Measurements from ENCODE around the gene TNFRSF11A.

Gene TNFRSF11A

DNA sequence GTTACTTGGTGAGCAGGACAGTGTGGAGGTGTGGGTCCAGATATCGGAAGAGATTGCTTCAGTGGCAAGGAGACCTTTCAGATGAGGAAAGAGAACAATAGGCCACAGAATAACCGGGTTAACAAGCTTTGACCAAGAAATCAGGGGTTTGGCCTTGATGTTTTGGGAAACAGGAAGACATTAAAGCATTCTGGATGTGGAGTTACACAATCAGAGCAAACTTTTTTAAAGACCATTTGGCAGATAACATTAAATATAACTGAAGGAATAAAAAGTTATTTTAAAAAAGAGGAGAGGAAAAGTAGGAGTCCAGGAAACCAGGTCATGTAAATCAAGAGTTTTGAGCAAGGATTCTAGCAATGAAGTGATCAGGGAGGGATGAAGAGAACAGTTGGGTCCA, 35.7 kb downstream of the TNFRSF11A start:
- TF ChIP-seq, protein P1, sequence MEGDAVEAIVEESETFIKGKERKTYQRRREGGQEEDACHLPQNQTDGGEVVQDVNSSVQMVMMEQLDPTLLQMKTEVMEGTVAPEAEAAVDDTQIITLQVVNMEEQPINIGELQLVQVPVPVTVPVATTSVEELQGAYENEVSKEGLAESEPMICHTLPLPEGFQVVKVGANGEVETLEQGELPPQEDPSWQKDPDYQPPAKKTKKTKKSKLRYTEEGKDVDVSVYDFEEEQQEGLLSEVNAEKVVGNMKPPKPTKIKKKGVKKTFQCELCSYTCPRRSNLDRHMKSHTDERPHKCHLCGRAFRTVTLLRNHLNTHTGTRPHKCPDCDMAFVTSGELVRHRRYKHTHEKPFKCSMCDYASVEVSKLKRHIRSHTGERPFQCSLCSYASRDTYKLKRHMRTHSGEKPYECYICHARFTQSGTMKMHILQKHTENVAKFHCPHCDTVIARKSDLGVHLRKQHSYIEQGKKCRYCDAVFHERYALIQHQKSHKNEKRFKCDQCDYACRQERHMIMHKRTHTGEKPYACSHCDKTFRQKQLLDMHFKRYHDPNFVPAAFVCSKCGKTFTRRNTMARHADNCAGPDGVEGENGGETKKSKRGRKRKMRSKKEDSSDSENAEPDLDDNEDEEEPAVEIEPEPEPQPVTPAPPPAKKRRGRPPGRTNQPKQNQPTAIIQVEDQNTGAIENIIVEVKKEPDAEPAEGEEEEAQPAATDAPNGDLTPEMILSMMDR (IDR thresholded peaks at IDR 0.05; ENCODE audit: borderline replicate concordance, insufficient read depth, low read depth, low read length) = no peak

DNA sequence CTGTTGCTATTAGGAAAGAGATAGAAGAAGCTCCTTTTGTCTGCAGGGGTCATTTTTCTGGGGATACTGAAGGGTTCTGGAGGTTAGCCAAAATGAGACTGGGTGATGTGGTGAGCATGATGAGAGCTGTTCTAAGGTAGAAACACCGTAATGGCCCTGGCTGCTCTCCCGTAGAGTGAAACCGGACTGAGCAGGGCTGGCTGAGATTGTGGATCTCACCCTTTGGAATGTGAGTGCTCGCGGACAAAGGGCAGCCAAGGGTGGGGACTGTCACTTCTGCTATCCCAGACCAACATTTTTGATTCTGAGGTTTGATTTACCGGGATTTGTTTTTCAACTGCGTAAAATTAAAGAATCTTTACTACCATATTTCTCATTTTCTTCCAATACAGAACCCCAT, 36.2 kb downstream of the TNFRSF11A start:
- no peak overlapping the region for H3K4me3 ChIP-seq (ENCODE audit: low read depth, low read length)
- TF ChIP-seq, protein P1 (IDR thresholded peaks at IDR 0.05; ENCODE audit: borderline replicate concordance, insufficient read depth, low read depth, low read length) = no peak

More for the DNA sequence above, 35.7 kb downstream of the TNFRSF11A start:
- no peak overlapping the region for H3K4me3 ChIP-seq (ENCODE audit: low read depth, low read length)

DNA sequence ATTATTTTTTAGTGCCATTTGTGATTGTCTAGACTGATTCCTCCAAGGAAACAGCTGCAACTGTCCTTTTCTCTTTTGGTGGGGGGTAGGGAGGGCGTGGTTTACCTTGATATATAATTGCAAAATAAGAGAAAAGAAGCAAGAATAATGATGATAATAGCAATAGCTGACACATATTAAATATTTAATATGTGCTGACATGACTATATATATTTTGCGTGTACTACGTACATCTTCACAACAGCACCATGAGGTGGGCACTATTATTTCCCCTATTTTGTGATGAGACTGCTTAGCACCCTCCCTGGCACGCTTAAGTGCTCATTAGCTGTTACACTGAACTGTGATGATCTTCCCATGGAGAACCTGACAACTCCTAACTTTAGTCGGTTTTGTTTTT, 39.4 kb downstream of the TNFRSF11A start:
- no peak overlapping the region for H3K4me3 ChIP-seq (ENCODE audit: low read depth, low read length)
- TF ChIP-seq, protein P1 (IDR thresholded peaks at IDR 0.05; ENCODE audit: borderline replicate concordance, insufficient read depth, low read depth, low read length) = no peak

DNA sequence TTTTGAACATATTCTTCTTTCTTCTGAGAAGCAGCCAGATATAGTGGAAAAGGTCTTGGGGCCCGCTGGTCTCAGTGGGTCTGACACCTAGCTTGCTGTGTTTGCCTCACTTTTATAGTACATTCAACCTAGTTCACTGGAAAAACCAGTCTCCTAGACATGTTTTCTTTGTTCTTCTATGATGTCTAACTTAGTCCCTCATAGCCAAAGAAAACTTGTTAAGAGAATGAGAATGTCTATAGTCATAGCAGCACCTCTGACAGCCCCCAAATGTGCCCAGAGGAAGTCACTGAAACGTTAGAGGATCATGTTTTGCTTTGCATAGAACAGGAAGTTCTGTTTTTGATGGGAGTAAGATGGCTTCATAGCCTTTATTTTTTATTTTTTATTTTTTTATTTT, 40.3 kb downstream of the TNFRSF11A start:
- no peak overlapping the region for H3K4me3 ChIP-seq (ENCODE audit: low read depth, low read length)

DNA sequence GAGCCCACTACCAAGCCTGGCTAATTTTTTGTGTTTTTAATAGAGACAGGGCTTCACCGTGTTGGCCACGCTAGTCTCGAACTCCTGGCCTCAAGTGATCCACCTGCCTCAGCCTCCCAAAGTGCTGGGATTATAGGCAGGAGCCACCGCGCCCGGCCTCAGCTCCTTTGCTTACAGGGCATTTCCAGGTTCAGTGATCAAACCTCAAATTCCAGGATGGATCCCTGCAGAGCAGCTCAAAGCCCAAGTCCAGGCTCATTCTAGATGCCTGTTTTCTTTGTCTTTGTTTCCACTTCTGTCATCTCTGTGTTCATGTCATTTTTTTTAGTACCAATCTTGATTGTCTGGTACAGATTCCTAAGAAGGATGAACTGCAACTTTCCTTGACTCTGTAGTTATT, 41.9 kb downstream of the TNFRSF11A start:
- TF ChIP-seq, protein P1 (IDR thresholded peaks at IDR 0.05; ENCODE audit: borderline replicate concordance, insufficient read depth, low read depth, low read length) = no peak
- H3K4me3 ChIP-seq (ENCODE audit: low read depth, low read length) = no peak overlapping the region

More for the DNA sequence above, 40.3 kb downstream of the TNFRSF11A start:
- TF ChIP-seq, protein P1 (IDR thresholded peaks at IDR 0.05; ENCODE audit: borderline replicate concordance, insufficient read depth, low read depth, low read length) = no peak

DNA sequence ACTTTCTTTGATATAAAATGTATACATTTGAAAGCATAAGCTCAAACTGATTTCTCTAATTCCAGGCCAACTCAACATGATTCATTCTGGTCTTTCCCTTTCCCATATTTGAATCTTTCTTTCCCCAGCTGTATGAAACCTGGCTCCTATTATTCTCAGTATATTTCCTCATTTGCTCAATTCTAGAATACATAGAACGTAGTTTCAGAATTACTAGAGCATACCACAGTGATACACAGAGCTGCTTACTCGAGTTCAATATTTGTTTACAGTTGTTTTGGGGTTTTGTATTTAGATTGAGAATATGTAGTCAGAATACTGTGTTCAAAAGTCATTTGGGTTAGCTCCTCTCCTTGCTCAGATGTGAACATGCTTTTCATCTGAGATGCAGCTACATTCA, 43.0 kb downstream of the TNFRSF11A start:
- TF ChIP-seq, protein P1 (IDR thresholded peaks at IDR 0.05; ENCODE audit: borderline replicate concordance, insufficient read depth, low read depth, low read length) = no peak

DNA sequence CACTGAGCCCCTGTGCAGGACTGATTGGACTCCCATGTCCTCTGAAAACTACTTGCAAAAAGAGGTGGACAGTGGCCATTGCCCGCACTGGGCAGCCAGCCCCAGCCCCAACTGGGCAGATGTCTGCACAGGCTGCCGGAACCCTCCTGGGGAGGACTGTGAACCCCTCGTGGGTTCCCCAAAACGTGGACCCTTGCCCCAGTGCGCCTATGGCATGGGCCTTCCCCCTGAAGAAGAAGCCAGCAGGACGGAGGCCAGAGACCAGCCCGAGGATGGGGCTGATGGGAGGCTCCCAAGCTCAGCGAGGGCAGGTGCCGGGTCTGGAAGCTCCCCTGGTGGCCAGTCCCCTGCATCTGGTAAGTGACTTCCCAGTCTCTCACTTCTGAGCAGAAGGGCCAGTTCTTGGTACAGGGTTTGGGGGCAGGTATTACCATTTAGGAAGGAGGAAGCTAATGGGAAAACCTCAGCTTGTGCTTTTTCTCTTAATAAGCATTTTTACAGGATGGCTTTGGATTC, 44.1 kb downstream of the TNFRSF11A start:
- TF ChIP-seq, protein P1 (IDR thresholded peaks at IDR 0.05; ENCODE audit: borderline replicate concordance, insufficient read depth, low read depth, low read length) = no peak
- H3K4me3 ChIP-seq (ENCODE audit: low read depth, low read length) = no peak overlapping the region

More for the DNA sequence above, 43.0 kb downstream of the TNFRSF11A start:
- no peak overlapping the region for H3K4me3 ChIP-seq (ENCODE audit: low read depth, low read length)
